Urothelium cell line (cell line): ENCODE measurements around the gene A1CF.
"Not testable (repeated sequence)": the region's sequence is repeated elsewhere in the genome, so short reads cannot be mapped to it uniquely, and the experiment has no call there.

Source experiments
- DNase-seq: peaks from one replicate; pipeline ENCODE4 v3.0.0; 2011; ENCODE audit warnings: low spot score, mixed read lengths
- FAIRE-seq: peaks from 2 replicates; lab custom pipeline; 2011; peaks lifted over from hg19 to GRCh38; lab: Jason Lieb, UNC

Gene A1CF

DNA sequence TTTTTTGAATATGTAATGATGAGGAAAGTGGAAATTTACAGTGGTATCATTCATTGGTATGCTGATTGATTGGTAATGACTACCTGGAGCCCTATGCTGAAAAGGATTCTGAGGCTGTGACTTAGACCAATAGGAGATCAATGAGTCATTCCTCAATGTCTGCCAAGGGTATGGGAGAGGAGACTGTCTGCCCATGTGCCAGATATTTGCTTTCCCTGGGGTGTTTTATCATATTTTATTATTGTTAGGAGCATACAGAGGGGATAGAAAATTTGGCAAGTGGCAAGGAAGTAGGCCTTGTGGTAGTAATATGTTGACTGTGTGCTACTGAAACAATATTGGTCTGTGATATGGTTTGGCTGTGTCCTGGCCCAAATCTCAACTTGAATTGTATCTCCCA is 90.9 kb downstream of the A1CF start:
- no peak for FAIRE-seq
- DNase-seq = no peak

DNA sequence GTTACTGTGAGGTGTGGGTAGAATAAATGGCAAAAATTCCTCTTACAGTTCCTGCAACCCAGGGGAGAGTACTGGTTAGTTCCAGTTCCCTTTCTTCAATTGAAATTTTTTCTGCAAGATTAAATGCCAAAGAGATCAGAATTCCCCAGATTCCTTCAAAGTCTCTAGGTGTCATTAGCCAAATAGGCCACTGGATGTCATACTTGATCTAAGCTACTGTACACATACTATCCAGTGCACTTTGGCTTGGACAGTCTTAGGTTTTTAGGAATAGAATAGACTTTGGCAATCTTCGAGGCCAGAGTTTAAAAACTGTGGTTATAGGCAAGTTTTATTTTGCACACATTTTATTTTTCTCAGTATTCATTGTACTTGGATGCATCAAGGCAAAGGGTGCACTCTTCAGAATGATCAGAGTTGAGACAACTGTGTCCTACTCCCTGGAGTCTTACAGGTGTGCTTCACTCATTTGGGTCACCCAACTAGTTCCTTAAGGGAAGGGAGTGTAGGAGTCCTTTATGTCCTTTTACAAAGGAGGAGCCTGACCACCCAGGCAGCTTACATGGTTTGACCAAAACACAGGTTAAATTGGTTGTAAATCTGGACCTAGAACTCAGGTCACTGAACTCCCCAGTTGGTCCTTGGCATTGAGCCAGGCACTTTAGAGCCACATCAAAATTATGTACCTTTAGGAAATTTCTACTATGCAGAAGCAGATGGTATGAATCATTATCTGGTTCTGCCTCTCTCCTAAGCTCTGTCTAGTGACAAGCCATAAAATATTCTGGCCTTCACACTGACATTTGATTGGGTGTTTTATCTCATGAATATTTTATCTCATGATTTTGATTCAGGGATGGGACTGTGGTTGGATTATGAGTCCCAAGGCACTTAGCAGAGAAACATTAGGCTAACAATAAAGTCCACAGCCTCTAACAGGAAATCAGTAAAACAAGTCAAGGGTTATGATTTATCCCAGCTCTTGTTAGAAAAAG is 96.2 kb downstream of the A1CF start:
- peak; percentile 42 for DNase-seq
- FAIRE-seq = no peak

- FAIRE-seq = peak; percentile 59
- DNase-seq = not testable (repeated sequence)
Measured at GRCh38 chr10:50787962-50788361, 97.5 kb downstream of the A1CF start.

DNA sequence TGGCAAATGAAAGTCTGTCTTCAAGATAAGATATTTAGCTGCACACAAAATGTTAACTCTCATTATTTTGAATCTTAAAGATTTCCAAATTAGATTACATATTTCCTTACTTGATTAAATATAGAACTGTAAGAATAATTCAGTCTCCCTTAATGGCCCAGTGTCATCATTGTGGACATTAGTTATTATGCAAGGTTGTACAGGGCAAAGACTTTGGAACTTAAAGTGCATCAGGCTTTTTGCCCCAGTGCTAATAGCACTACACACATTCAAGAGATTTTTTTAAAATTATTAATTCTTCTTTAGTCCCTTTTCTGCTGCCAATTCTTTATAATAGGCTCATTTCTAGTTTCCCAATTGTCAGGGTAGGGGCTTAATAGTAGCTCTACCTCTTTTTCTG is 103.4 kb downstream of the A1CF start:
- FAIRE-seq, DNase-seq: not testable (repeated sequence)

DNA sequence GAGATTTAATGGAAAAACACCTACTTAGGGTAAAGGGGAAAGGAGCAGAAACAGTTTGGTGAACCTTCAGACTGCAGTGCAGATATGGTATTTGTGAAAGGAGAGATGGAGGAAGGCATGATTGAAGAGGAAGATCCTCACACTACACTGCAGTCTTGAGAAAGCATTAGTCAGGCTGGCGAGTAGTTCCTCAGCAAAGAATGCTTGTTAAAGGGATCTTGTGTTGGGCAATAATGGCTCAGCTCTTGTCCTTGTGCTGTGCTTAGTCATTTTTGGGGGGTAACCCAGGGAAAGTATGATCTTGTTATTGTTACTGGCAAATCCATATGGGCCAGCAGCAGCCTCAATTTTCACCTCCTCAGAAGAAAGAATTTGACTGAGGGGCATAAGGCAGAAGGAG is 105.4 kb downstream of the A1CF start:
- not testable (repeated sequence) for FAIRE-seq, DNase-seq

DNA sequence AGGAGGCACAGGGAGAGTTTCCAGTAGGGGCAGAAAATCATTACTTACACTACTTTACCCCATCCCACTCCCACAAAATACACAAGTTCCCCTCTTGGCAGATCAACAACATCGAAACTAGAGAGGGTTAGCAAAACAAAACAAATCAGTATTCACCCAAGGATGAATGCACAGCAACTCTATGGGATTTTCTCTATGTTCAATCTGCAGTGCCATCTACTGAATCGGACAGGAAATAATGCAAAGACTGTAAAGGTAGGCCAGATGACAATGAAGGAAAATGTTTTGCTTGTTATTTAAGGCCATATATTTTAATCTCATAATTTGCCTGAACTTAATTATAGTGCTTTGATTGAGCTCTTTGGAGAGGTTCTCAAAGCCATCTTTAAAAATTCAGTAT is 110.6 kb downstream of the A1CF start:
- DNase-seq, FAIRE-seq: not testable (repeated sequence)

- not testable (repeated sequence) for DNase-seq, FAIRE-seq
Measured at GRCh38 chr10:50772042-50772441, 113.4 kb downstream of the A1CF start.

GRCh38 chr10:50766774-50767513 is 118.5 kb downstream of the A1CF start:
- not testable (repeated sequence) for FAIRE-seq, DNase-seq
